GM18858 (cell line): ENCODE measurements around the gene SLC39A1.
A peak's percentile ranks its signal among the peaks of the same experiment; 100 is the strongest.

Experiments
- ATAC-seq: cut with Tn5 transposase; IDR thresholded peaks from one replicate; pipeline ENCODE4 v1.9.1; 2021; ENCODE audit not compliant: unreplicated experiment

Gene SLC39A1

GRCh38 chr1:153977250-153978240, 14.2 kb upstream of the SLC39A1 start, which contains the start of gene JTB:
TSS of gene JTB (minus strand) at chr1:153977674. CDS start at chr1:153977252, 422 bp downstream.
- no peak for ATAC-seq

DNA sequence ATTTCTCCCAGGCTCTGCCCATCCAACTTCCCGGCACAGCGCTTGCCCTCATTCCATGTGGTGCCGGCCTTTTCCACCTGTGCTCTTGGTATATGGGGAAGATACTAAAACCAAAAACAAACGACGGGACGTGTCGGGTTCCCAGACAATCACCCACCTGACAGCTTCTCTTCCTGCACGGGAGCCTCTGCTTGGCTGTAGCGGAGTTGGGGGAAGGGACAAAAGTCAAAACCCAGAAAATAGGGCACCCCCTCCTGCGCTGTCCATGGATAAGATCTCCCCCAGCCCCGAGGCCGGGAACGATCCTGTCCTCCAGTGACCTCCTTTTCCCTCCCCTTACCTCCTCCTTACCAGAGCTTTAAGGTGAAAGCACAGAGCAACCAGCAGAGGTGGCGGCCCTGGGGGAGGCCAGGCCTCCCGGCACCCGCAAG, 13.5 kb upstream of the SLC39A1 start:
- no peak for ATAC-seq

GRCh38 chr1:153973525-153973924, 10.2 kb upstream of the SLC39A1 start:
- no peak for ATAC-seq

- ATAC-seq: no peak
Measured at GRCh38 chr1:153973071-153973470, 9.7 kb upstream of the SLC39A1 start.

GRCh38 chr1:153970346-153970745, 7.0 kb upstream of the SLC39A1 start:
- no peak for ATAC-seq

GRCh38 chr1:153968972-153969371, 5.6 kb upstream of the SLC39A1 start:
- no peak for ATAC-seq

DNA sequence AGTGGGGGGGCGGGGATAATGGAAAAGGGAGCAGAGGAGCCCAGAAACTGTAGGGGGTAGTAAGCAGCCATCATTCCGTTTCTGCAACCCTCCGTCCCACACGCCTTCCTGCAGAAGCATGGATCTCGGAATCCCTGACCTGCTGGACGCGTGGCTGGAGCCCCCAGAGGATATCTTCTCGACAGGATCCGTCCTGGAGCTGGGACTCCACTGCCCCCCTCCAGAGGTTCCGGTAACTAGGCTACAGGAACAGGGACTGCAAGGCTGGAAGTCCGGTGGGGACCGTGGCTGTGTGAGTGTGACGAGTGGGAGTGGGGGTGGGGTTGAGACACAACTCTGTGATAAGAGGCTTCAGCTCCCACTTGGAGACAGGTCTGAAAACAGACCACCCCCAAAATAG, 5.1 kb upstream of the SLC39A1 start:
- ATAC-seq: no peak

- ATAC-seq: no peak
Measured at GRCh38 chr1:153968000-153968363, 4.6 kb upstream of the SLC39A1 start.

DNA sequence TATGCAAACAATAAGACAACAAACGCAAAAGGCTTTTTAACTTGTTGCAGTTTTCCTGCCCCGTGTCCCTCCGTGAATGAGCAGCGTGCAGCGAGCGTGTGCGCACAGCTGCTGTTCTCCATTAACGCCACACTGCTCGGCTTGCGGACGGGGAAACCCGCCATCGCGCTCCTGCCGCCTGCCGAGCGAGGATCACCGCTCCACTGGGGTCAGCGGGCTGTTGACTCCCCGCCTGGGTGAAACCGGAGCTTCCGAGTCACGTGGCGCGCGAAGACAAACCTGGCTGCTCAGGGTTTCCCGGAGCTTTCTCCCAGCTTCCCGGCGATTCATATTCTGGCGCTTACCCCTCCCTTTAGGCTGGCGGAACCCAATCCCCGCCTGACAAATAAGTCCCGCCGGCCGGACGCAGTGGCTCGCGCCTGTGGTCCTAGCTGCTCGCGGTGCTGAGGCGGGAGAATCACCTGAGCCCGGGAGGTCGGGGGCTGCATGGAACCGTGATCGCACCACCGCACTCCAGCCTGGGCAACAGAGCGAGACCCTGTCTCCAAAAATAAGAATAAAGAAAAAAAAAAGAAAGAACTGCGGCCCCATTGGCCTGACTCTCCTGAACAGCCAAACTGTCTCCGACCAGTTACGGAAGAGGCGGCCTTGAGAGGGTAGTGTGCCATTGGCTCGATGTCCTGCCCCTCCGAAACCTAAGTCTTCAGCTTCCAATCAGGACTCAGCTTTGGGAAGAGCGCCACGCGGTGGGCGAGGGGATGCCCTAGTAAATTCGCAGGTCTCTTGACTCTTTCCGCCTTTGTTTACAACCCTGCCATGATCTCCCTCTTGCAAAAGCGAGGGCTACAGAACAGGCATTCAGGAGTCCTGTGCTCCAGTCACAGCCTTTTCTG, 4.0 kb upstream of the SLC39A1 start, which contains the start of gene CREB3L4:
Gene CREB3L4, plus strand, starts transcription at position 796 of the 893 bp plus-strand sequence. CDS start 624 bp downstream, outside the sequence.
- peak; percentile 61 for ATAC-seq

GRCh38 chr1:153963850-153964331, 554 bp upstream of the SLC39A1 start:
- ATAC-seq: no peak

- ATAC-seq: no peak
Measured at GRCh38 chr1:153962088-153963029, 978 bp downstream of the SLC39A1 start.

GRCh38 chr1:153961421-153961820, 1.9 kb downstream of the SLC39A1 start:
- no peak for ATAC-seq

DNA sequence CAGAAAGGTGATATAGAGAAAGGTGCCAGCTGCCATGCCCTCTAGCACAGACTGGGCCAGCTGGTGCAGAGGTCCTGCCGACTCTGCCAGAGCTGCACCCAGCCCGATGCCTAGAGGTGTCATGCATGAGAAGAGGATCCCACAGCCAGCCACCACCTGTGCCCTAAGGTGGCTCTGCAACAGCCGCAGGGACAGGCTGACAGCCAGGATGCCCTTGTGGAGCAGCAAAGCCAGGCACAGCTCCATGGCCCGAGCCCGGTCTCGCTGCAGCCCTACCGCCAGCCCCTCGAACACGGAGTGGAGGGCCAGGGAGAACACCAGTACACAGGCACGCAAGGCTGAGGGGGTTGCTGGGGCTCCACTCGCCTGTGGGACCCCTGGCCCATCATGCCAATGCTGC, 3.1 kb downstream of the SLC39A1 start:
- ATAC-seq: no peak

DNA sequence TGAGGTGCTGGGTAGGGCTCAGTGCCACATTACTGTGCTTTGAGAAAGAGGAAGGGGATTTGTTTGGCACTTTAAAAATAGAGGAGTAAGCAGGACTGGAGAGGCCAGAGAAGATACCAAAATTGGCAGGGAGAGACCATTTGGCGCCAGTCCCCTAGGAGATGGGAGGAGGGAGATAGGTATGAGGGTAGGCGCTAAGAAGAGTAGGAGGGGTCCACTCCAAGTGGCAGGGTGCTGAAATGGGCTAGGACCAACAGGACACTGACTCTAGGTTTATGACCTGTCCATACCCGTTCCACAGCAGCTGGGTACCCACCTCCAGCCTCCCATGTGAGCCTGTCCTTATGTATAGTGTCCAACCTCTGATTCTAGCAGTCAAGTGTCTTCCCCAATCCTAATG, 3.9 kb downstream of the SLC39A1 start:
- ATAC-seq: no peak

DNA sequence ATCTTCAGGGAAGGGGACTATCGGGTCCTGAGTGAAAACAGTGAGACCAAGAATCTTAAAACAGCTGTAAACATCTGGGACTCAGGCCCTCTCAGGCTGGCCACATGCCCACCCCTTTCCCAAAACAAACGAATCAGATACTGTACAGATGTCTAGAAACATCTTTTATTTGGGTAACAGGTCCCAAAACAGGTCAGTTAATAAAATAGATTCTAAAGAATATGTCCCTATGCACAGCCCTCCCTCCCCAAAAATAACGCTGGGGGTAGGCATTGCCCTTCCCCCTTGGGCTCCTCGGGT, 4.4 kb downstream of the SLC39A1 start:
- no peak for ATAC-seq

DNA sequence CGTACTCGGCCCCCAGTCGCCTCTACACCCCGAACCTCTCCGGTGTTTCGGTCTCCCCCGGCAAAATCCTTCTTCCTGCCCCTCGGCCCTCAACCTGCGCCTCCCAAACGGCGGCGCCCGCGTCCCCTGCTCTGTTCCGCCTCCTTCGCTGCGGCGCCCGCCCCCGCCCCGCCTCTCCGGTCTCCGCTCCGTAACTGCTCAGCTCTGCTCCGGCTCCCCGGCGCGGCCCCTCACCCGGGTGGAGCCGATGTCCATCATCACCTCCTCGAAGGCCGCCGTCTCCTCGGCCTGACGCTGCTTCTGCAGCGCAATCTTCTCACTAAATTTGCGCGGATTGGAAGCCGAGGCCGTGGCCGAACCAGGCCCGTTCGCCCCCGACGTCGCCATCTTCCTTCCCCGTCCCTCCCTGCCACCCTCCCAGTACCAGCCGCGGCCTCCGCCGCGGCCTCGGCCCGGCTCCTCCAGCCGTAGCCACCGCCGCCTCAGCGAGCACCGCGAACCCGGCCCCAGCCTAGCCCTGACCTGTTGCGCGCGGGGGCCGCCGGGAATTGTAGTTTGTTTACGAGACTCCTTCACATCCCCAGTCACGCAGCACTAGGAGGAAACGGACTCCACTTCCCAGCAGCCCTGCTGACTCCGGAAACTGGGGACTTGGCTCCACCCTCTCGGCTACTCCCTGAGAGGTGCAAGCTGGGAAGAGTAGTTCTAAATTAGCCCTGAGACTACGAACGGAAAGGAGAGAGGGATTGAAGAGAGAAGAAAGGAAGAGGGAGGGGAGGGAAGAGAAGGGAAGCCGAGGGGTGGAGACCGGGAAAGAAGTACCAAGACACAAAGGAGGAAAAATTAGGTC, 5.0 kb downstream of the SLC39A1 start, which contains the start of gene CRTC2:
Gene CRTC2, minus strand, starts transcription at position 502 of the 850 bp plus-strand sequence. Its CDS starts 115 bp downstream, at position 387.
- peak; percentile 78 for ATAC-seq

GRCh38 chr1:153957744-153958110, 5.6 kb downstream of the SLC39A1 start:
- no peak for ATAC-seq

DNA sequence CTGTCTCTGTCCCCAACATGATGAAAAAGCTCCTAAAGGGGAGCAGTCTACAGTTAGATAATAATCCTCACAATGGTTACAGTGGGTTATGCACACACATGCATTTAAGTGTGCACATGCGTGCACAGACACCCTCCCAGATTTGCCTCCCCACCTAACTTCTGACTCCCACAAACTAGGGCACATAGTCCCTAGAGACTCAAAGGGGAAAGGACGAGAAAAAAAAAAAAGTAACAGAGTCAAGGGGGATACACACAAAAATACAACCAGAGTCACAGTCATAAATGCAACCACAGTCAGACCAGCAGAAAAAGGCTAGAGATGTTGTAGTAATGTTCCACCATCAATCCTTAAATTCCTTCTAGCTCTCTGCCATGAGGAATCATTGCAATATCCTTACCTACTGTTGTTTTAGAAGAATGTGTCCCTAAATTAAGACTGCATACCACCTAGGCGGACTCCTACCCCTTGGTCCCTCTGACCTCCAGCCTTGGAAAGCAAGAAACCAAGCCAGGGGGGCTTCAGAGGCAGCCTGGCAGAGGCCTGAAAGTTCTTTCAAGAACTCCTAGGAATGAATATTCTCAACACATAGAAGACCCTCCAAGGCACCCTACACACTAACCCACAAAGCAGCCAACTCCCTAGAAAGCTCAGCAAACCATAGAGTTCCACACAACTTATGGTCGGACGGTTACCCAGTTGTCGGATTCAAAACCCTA, 6.2 kb downstream of the SLC39A1 start:
- no peak for ATAC-seq

DNA sequence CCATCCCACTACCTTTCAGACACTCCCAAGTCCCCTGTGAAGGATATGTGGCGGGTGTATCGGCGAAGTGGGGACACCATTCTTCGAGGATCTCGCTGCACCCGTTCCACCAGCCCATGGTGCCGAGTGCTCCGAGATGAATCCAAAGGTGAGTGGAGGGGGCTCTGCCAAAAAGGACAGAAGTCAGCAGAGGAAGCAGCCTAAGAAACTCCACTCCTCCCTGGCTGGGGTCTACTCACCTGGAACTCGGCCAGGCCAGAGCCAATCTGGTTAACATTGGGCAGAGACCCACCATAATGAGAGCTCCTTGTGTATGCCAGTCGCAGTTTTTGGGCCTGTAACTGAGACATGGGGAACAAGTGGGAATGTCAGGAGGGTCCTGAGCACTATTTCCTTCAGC, 8.5 kb downstream of the SLC39A1 start:
- no peak for ATAC-seq
